Smooth muscle cell of the pulmonary artery (primary cell): ENCODE measurements around the gene LYRM2. TPM values are rescaled to one million over a fixed set of nuclear protein-coding genes. Genes with fewer than 3 reads are reported as not detected.

Experiments used
- total RNA-seq: library from RNA; depleted of rRNA; stranded (reverse); fragments of >200 nt; gene quantifications from 2 replicates; pipeline ENCODE4 v1.2.3, GENCODE V29; 2014

The LYRM2 gene
- 18.8 and 20.1 TPM in 2 replicates for total RNA-seq

DNA sequence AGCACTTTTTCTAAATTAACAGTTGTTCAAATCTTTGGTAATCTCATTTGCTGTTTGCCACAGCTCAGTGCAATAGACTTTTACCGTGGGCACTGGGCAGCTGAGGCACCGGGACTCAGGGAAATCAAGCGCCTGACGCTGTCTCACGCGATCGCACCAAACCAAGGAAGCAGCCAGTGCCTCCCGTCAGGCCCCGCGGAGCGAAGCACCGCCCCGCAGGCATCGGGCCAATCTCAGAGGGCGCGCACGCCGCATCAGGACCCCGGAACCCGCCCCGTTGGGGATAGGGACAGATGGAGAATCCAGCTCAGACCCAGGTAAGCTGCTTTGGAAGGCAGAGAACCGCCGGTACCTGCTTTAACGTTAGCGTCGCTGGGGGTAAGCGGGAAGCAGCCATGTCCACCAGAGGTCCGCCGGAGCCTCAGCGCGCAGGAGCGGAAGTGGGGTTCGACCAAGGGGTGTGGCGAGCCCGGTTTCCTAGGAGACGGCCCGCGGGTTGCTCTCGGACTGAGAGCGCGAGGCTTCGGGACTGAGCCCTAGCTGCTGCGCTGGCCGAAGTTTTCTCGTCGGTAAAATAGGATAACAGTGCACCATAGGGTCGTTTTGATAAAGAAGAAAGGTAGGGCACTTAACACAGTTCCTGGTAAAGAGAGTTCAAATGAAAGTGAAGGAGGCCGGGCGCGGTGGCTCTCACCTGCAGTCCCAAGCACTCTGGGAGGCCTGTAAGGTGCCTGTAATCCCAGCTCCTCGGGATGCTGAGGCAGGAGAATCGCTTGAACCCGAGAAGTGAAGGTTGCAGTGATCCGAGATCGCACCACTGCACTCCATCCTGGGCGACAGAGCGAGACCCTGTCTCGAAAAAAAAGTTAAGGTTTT, at the start of gene LYRM2:
Gene LYRM2, minus strand, starts transcription at position 428 of the 876 bp plus-strand sequence. Its CDS starts 31 bp downstream, at position 397.

Other genes starting within 250 kb of the LYRM2 start
- gene RRAGD, start 226.5 kb downstream of the LYRM2 start, total RNA-seq = 3.8 and 3.9 TPM in 2 replicates
- gene ANKRD6, start 205.6 kb downstream of the LYRM2 start, total RNA-seq = 14.9 and 24.0 TPM in 2 replicates
- 27.3 and 33.4 TPM in 2 replicates for gene MDN1, start 181.0 kb upstream of the LYRM2 start, total RNA-seq
- 10.9 and 12.6 TPM in 2 replicates for gene CASP8AP2, start 191.1 kb upstream of the LYRM2 start, total RNA-seq